ENCODE results near the gene ACOX2. TPM values are rescaled to one million over a fixed set of nuclear protein-coding genes. Genes with fewer than 3 reads are reported as not detected.

Gene ACOX2
- total RNA-seq, 4 donors from 2014 or later = 17.0 to 27.9 (median 24.1) TPM

- no peak for TF ChIP-seq CTCF (IDR thresholded peaks at IDR 0.05; ENCODE audit: low read depth)
Observed at GRCh38 chr3:58534592-58535494, 2.1 kb downstream of the ACOX2 start.

DNA sequence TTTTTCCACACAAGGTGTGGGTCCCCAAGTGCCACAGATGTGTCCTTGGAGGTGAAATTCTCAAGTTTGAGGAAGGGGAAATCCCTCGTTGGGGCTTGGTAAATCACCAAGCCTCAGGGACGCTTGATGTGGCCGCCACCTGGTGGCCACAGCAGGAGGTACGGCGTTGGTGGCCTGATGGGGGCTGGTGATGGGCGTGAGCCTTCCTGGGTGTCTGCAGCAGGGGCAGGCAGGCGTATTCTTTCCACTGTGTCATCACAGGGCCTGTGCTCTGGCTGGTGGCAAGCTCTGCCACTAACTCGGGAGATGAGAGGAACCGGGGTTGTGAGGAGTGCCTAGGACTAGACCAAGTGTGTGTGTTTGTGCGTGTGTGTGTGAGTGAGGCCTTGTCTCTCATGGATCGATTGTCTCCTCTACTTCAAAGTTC, 4.2 kb downstream of the ACOX2 start:
- TF ChIP-seq CTCF (IDR thresholded peaks at IDR 0.05; ENCODE audit: low read depth) = no peak

- no peak for TF ChIP-seq CTCF (IDR thresholded peaks at IDR 0.05; ENCODE audit: low read depth)
Observed at GRCh38 chr3:58531956-58532355, 5.0 kb downstream of the ACOX2 start.

- TF ChIP-seq CTCF (IDR thresholded peaks at IDR 0.05; ENCODE audit: low read depth) = no peak
Observed at GRCh38 chr3:58531555-58531954, 5.4 kb downstream of the ACOX2 start.

- no peak for TF ChIP-seq CTCF (IDR thresholded peaks at IDR 0.05; ENCODE audit: low read depth)
Observed at GRCh38 chr3:58530354-58530865, 6.6 kb downstream of the ACOX2 start.

DNA sequence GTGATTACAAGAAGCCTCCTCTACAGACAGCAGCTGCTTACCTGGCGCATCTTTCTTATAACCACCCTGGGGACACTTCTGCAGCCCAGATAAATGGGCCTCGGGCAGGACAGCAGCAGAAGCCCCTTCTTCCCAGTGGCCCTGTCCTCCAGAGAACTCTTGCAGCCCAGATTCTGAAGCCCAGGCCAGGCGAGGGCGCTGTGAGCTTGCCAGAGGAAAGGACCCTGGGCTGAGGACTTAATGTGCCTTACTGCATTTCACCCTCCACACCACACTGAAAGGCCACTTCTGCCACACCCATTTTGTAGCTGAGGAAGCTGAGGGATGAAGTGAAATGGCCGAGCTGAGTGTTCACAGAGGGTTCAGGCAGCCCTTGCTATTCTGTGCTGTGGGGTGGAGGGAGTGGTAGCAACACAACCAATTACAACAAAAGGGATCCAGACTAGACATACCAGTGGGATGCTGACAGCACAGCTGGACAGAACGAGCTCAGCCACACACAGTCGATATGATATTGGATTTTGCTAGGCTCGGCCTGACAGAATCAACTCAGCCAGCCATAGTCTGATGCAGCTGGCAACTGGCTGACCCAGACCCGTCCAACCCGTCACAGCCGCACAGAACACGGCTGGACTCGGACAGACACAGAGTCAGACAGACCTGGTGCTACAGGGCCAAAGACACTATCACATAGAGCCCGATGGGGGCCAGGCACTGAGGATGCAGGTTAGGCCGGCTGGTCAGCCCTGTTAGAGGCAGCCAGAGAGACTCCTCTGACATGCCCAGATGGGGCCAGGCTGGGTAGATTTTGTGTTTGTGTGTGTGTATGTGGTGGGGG, 7.3 kb downstream of the ACOX2 start:
- no peak for TF ChIP-seq CTCF (IDR thresholded peaks at IDR 0.05; ENCODE audit: low read depth)

- no peak for TF ChIP-seq CTCF (IDR thresholded peaks at IDR 0.05; ENCODE audit: low read depth)
Observed at GRCh38 chr3:58528629-58529028, 8.4 kb downstream of the ACOX2 start.
